ENCODE data around the gene DBT. TPM values are rescaled to one million over a fixed set of nuclear protein-coding genes. Genes with fewer than 3 reads are reported as not detected.
"Not testable (repeated sequence)": the region's sequence is repeated elsewhere in the genome, so short reads cannot be mapped to it uniquely, and the experiment has no call there.

The DBT gene
- total and polyA plus RNA-seq, 8 donors, result 0.87 to 22.3 (median 6.3) TPM

DNA sequence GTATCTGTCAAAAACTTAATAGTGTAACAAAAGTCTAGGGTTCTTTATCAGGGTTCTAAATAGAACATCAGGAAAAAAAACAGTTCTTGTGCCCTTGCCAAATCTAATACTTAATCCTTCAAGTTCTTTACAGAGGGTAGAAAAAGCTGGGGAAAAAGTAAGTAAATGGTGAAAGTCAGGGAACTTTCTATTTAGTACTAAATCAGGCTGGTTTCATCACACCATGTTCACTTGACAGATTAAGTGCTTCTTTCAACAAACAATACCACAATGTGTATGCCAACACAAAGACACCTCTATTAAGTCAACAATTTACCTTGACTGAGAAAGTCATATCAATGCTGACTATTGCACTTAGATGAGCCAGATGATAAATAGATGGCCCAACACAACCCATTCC is 9.7 kb downstream of the DBT start:
- Histone ChIP-seq H3K36me3 (peaks cover 0 to 45% (median 39%) of the 10 kb centered on the region in 4 donors), H3K4me1 (peaks cover 0 to 21% (median 5%) of the 10 kb centered on the region in 4 donors), H3K4me3 (no peak overlapping the region), H3K27ac (no peak overlapping the region), H3K9me3 (no peaks in the 10 kb centered on the region), H3K27me3 (no peaks in the 10 kb centered on the region)
- TF ChIP-seq POLR2AphosphoS5 (IDR thresholded peaks at IDR 0.05), result no peak
- intact Hi-C loops (cut with DNase I; ENCODE audit: low total_unique reads), result no loop called here
- DNase-seq, result no peak

DNA sequence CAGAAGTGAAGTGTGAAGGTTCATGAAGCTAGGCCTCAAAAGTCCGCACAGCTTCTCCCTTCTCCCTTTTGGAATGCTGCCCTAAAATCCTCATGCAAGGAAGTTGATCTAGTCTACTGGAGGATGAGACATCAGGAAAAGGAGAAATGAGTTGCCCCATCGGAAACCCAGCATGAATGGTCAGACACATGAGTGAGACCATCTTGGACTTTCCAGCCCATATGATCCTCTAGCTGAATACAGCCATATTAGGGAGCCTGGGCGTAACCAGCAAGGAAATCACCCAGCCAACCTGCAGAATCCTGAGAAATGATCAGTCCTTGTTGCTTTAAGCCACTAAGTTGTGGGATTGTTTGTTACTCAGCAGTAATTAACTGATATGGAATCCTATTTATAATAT is 12.5 kb downstream of the DBT start:
- no peak overlapping the region for H3K4me3 ChIP-seq
- H3K27me3 ChIP-seq, result no peaks in the 10 kb centered on the region
- no peak overlapping the region for H3K27ac ChIP-seq
- WGBS, 5 donors, result 92 to 99% (median 96%) methylated on average over 3 of the region's 3 CpGs
- intact Hi-C loops (cut with DNase I; ENCODE audit: low total_unique reads), result no loop called here
- TF ChIP-seq POLR2A (IDR thresholded peaks at IDR 0.05) (no peak), POLR2AphosphoS5 (IDR thresholded peaks at IDR 0.05) (no peak), EP300 (IDR thresholded peaks at IDR 0.05) (no peak)
- TF ChIP-seq, protein P1, sequence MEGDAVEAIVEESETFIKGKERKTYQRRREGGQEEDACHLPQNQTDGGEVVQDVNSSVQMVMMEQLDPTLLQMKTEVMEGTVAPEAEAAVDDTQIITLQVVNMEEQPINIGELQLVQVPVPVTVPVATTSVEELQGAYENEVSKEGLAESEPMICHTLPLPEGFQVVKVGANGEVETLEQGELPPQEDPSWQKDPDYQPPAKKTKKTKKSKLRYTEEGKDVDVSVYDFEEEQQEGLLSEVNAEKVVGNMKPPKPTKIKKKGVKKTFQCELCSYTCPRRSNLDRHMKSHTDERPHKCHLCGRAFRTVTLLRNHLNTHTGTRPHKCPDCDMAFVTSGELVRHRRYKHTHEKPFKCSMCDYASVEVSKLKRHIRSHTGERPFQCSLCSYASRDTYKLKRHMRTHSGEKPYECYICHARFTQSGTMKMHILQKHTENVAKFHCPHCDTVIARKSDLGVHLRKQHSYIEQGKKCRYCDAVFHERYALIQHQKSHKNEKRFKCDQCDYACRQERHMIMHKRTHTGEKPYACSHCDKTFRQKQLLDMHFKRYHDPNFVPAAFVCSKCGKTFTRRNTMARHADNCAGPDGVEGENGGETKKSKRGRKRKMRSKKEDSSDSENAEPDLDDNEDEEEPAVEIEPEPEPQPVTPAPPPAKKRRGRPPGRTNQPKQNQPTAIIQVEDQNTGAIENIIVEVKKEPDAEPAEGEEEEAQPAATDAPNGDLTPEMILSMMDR (IDR thresholded peaks at IDR 0.05), result no peak
- peaks cover 0 to 72% (median 62%) of the 10 kb centered on the region in 4 donors for H3K36me3 ChIP-seq
- DNase-seq, result no peak
- H3K4me1 ChIP-seq, result peaks cover 0 to 10% (median 1%) of the 10 kb centered on the region in 4 donors
- no peaks in the 10 kb centered on the region for H3K9me3 ChIP-seq

DNA sequence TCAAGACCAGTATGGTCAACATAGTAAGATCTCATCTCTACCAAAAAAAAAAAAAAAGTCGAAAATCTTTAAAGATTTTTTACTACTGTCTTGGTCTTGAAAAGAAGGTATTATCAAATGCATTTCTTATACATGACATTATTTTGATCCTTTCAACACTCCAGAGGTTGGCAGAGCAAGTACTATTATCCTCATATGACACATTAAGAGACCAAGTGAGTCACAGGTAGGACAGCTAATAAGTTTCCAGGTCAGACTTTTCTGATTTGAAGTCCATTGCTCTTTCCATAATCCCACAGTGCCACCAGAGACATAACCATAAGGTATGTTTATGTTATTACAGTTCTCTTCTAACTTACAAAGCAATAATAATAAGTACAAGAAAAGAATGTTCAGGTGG is 15.2 kb downstream of the DBT start:
- Histone ChIP-seq H3K4me1 (peaks cover 0 to 1% (median 0%) of the 10 kb centered on the region in 4 donors), H3K4me3 (no peak overlapping the region), H3K27ac (peak overlapping the region in 1 of 5 donors; percentile 28), H3K27me3 (no peaks in the 10 kb centered on the region), H3K36me3 (peaks cover 0 to 86% (median 77%) of the 10 kb centered on the region in 4 donors), H3K9me3 (no peaks in the 10 kb centered on the region)
- intact Hi-C loops (cut with DNase I; ENCODE audit: low total_unique reads), result no loop called here
- TF ChIP-seq POLR2A (IDR thresholded peaks at IDR 0.05), result no peak
- TF ChIP-seq POLR2AphosphoS5 (IDR thresholded peaks at IDR 0.05), result no peak
- no peak for TF ChIP-seq EP300 (IDR thresholded peaks at IDR 0.05)
- TF ChIP-seq, protein P1 (IDR thresholded peaks at IDR 0.05), result no peak
- WGBS, 5 donors, result 85 to 95% (median 92%) methylated on average over 1 of the region's 1 CpG
- no peak for DNase-seq

DNA sequence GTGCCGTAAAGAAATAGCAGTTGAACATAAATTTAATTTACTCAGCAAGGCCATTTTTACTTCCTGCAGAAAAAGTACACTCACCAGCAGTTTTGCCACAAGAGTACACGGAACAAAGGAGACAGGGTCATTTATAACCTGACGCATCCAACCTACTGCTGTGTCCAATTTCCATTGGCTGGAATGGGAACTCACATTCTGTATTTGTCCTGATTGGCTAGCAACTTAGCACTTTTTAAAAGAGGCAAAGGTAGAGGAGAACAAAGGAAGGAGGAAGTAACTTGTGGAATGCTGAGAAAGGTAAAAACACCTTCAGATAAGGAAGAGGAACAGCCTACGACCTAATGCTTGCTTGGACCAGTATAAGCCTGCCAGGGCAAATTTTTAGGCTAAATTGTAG is 16.1 kb downstream of the DBT start:
- H3K27me3 ChIP-seq; intact Hi-C loops (cut with DNase I; ENCODE audit: low total_unique reads); DNase-seq; H3K4me1 ChIP-seq; H3K9me3 ChIP-seq; H3K4me3 ChIP-seq: not testable (repeated sequence)
- 59 to 73% (median 65%) methylated on average over 4 of the region's 4 CpGs for WGBS, 5 donors
- H3K36me3 ChIP-seq, result peaks cover 0 to 86% (median 77%) of the 10 kb centered on the region in 4 donors
- peak overlapping the region in 2 of 5 donors; percentile 9 to 28 for H3K27ac ChIP-seq

DNA sequence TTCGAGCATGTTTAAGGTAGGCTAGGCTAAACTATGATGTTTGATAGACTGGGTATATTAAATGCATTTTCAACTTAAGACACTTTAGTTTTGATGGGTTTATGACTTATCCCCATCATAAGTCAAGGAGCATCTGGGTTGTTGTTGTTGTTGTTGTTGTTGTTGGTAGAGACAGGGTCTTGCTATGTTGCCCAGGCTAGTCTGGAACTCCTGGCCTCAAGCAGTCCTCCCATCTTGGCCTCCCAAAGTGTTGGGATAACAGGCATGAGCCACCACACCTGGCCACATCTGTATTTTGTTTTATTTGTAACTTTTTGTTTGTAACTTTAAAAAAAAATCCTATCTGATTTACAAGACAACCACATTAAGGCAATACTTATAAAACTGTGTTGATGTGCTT is 17.5 kb downstream of the DBT start:
- no peak overlapping the region for H3K27ac ChIP-seq
- 91 to 100% (median 97%) methylated on average over 1 of the region's 1 CpG for WGBS, 5 donors
- no peaks in the 10 kb centered on the region for H3K9me3 ChIP-seq
- intact Hi-C loops (cut with DNase I; ENCODE audit: low total_unique reads), result no loop called here
- no peaks in the 10 kb centered on the region for H3K4me1 ChIP-seq
- no peak overlapping the region for H3K4me3 ChIP-seq
- H3K36me3 ChIP-seq, result peaks cover 0 to 86% (median 76%) of the 10 kb centered on the region in 4 donors
- no peak for DNase-seq
- no peaks in the 10 kb centered on the region for H3K27me3 ChIP-seq
- TF ChIP-seq EP300 (IDR thresholded peaks at IDR 0.05) (no peak), POLR2AphosphoS5 (IDR thresholded peaks at IDR 0.05) (no peak), POLR2A (IDR thresholded peaks at IDR 0.05) (no peak)
- TF ChIP-seq, protein P1 (IDR thresholded peaks at IDR 0.05), result no peak

All from stomach (tissue), 9 donors.